Measurements from ENCODE around the gene LGR6. TPM values are rescaled to one million over a fixed set of nuclear protein-coding genes. Genes with fewer than 3 reads are reported as not detected.

The LGR6 gene
- total and polyA plus RNA-seq, 10 of the 15 experiments (the other 5 are each of a cell fraction or from before 2014, with no cell fraction given) = not detected

GRCh38 chr1:202348509-202349205 lies 155.1 kb downstream of the LGR6 start, which contains the start of gene PPP1R12B (continued):
- TF ChIP-seq ZBTB40 (IDR thresholded peaks at IDR 0.05; ENCODE audit: borderline replicate concordance) = peak; percentile 84; the same call in 1 of the 2 replicates
- peak; percentile 19; the same call in 1 of the 2 replicates for TF ChIP-seq SMARCA5 (IDR thresholded peaks at IDR 0.05)
- TF ChIP-seq CBX3 (IDR thresholded peaks at IDR 0.05; ENCODE audit: borderline replicate concordance, low read depth) = no peak
- TF ChIP-seq RFX5 (IDR thresholded peaks at IDR 0.05; ENCODE audit: low read depth, low read length) = no peak
- no peak for TF ChIP-seq SUPT20H (IDR thresholded peaks at IDR 0.05; ENCODE audit: borderline replicate concordance, control insufficient read depth, low read depth, low read length)
- no peak for TF ChIP-seq SMAD5 (IDR thresholded peaks at IDR 0.05; ENCODE audit: low read depth)
- TF ChIP-seq SRF (IDR thresholded peaks at IDR 0.05; ENCODE audit: low read depth in 2 of 2, low read length in 2 of 2) = peak in 1 of 2 experiments; percentile 71; a peak in 1 of 4 replicates
- TF ChIP-seq CUX1 (IDR thresholded peaks at IDR 0.05; ENCODE audit: insufficient replicate concordance, low read depth, low read length) = no peak
- no peak for TF ChIP-seq TCF12 (IDR thresholded peaks at IDR 0.05; ENCODE audit: low read depth, low read length)
- no peak for TF ChIP-seq SPI1 (IDR thresholded peaks at IDR 0.05; ENCODE audit: borderline replicate concordance, insufficient read depth, low read depth, low read length)
- peak; percentile 81; the same call in 1 of the 2 replicates for TF ChIP-seq TAF1 (IDR thresholded peaks at IDR 0.05; ENCODE audit: borderline replicate concordance, low read depth, low read length)
- no peak for TF ChIP-seq ZBTB11 (CRISPR knock-in tag; IDR thresholded peaks at IDR 0.05)
- TF ChIP-seq ZNF207 (IDR thresholded peaks at IDR 0.05; ENCODE audit: borderline replicate concordance) = no peak; the same call in 1 of the 2 replicates
- no peak for TF ChIP-seq CHD4 (IDR thresholded peaks at IDR 0.05)
